HG03469 (cell line): ENCODE data around the gene DDB1.
"Not testable (repeated sequence)": the region's sequence is repeated elsewhere in the genome, so short reads cannot be mapped to it uniquely, and the experiment has no call there.

Experiments used
- ATAC-seq: cut with Tn5 transposase; IDR thresholded peaks from one replicate; pipeline ENCODE4 v1.9.1; 2021; ENCODE audit warnings: mild to moderate bottlenecking, moderate library complexity, moderate number of reproducible peaks; ENCODE audit not compliant: unreplicated experiment

The DDB1 gene

GRCh38 chr11:61274084-61274483, 58.8 kb downstream of the DDB1 start:
- no peak for ATAC-seq

- no peak for ATAC-seq
Observed at GRCh38 chr11:61273178-61274078, 59.5 kb downstream of the DDB1 start.

- ATAC-seq = no peak
Observed at GRCh38 chr11:61272731-61273130, 60.2 kb downstream of the DDB1 start.

GRCh38 chr11:61270354-61271076, 62.4 kb downstream of the DDB1 start:
- no peak for ATAC-seq

- ATAC-seq = no peak
Observed at GRCh38 chr11:61268588-61269250, 64.2 kb downstream of the DDB1 start.

- ATAC-seq = no peak
Observed at GRCh38 chr11:61267437-61267841, 65.5 kb downstream of the DDB1 start.

- no peak for ATAC-seq
Observed at GRCh38 chr11:61266602-61267001, 66.3 kb downstream of the DDB1 start.

GRCh38 chr11:61265357-61265756, 67.5 kb downstream of the DDB1 start:
- ATAC-seq = no peak

- ATAC-seq = no peak
Observed at GRCh38 chr11:61264795-61265194, 68.1 kb downstream of the DDB1 start.

GRCh38 chr11:61264371-61264770, 68.5 kb downstream of the DDB1 start:
- ATAC-seq = no peak

GRCh38 chr11:61259363-61259762, 73.5 kb downstream of the DDB1 start:
- ATAC-seq = no peak

GRCh38 chr11:61258546-61258945, 74.4 kb downstream of the DDB1 start:
- no peak for ATAC-seq

- no peak for ATAC-seq
Observed at GRCh38 chr11:61256710-61257482, 76.0 kb downstream of the DDB1 start.

GRCh38 chr11:61254403-61255025, 78.4 kb downstream of the DDB1 start:
- ATAC-seq = no peak

GRCh38 chr11:61252332-61252731, 80.6 kb downstream of the DDB1 start:
- not testable (repeated sequence) for ATAC-seq

GRCh38 chr11:61250796-61251765, 81.8 kb downstream of the DDB1 start:
- ATAC-seq = not testable (repeated sequence)
